ENCODE measurements around the gene MRPS6.

DNA sequence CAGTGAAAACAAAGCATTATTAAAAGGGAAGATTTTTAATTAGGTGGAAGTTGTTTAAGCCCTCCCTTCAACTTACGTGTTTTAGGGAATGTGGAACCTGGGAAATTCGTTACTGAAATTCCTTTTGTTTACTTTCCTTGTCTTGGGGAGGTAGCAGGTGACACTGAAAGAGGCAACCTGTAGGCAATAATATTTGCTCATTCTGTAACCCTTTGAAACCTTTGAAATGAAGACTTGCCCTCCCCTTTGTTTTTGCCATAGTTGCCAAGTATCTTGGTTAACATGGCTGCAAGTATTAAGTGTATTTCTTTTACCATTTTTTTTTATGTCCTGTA, 1.7 kb downstream of the MRPS6 start:
- TF ChIP-seq, protein P1, sequence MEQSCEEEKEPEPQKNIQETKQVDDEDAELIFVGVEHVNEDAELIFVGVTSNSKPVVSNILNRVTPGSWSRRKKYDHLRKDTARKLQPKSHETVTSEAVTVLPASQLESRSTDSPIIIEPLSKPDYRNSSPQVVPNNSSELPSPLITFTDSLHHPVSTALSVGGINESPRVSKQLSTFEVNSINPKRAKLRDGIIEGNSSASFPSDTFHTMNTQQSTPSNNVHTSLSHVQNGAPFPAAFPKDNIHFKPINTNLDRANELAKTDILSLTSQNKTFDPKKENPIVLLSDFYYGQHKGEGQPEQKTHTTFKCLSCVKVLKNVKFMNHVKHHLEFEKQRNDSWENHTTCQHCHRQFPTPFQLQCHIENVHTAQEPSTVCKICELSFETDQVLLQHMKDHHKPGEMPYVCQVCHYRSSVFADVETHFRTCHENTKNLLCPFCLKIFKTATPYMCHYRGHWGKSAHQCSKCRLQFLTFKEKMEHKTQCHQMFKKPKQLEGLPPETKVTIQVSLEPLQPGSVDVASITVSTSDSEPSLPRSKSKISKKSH (CRISPR knock-in tag; IDR thresholded peaks at IDR 0.05; ENCODE audit: borderline replicate concordance) = no peak
- TF ChIP-seq JUN (CRISPR knock-in tag; IDR thresholded peaks at IDR 0.05) = no peak

Measured in HepG2 (cell line).